ENCODE results near the gene CRIP2. TPM values are rescaled to one million over a fixed set of nuclear protein-coding genes. Genes with fewer than 3 reads are reported as not detected.

CRIP2 gene
- total RNA-seq, 1 experiment from 2014 or later = 71.7 TPM

DNA sequence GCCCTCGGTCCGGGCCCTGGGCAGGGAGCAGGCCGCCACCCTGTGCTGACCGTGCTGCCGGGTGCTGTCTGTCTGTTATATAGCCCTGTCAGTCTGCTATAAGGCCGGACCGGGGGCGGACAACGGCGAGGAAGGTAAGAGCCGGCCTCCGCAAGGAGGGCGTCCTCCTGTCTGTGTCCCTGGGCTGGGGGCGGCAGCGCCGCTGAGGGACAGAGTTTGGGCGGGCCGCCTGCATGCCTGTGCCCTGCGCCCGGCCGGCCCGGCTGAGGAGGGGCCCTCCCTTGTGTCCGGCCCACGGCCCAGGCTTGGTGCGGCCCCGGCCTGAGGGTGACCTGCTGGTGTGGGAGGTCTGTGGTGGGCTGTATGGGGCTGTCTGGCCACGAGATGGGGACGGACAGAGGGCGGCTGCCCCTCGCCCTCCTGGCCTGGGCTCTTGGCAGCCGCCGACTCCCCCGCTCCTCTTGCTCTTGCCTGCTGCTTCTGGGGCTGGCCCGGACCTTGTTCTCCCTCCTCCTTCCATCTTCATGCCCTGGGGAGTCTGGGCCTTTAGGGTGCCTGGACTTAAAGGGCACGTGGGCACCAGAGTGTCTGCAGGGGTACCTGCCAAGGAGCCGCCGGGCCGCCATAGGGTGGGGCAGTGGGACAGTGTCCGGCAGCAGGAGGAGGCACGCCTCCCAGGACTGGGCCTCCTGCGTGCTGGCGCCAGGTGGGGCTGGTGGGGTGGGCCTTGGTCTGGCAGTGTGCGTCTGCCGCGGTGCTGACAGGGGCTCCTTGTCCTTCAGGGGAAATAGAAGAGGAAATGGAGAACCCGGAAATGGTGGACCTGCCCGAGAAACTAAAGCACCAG is 25.1 kb upstream of the CRIP2 start:
- peaks cover 36% of the 10 kb centered on the region for H3K36me3 ChIP-seq
- H3K4me1 ChIP-seq = peaks cover 21% of the 10 kb centered on the region

DNA sequence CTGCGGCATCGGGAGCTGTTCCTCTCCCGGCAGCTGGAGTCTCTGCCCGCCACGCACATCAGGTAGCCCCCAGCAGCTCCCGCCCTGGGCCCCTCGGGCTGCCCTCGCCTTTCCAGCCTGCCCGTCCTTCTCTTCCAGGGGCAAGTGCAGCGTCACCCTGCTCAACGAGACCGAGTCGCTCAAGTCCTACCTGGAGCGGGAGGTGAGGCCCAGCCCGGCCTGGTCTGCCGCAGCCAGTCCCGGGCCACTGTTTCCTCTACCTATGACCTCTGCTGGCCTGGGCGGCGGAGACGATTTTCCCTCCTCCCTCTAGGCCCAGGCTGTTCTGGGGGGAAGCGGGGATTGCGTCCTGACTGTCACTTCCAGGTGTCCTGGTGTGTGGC is 24.5 kb upstream of the CRIP2 start:
- Histone ChIP-seq H3K36me3 (peaks cover 42% of the 10 kb centered on the region), H3K4me3 (no peak overlapping the region), H3K27ac (no peak overlapping the region), H3K4me1 (peaks cover 21% of the 10 kb centered on the region), H3K27me3 (no peaks in the 10 kb centered on the region), H3K9me3 (replicated peaks) (no peaks in the 10 kb centered on the region)
- DNase-seq = no peak

More for the DNA sequence above, 25.1 kb upstream of the CRIP2 start:
- H3K27ac ChIP-seq = no peak overlapping the region
- no peaks in the 10 kb centered on the region for H3K9me3 ChIP-seq (replicated peaks)
- H3K27me3 ChIP-seq = no peaks in the 10 kb centered on the region
- no peak for DNase-seq
- no peak overlapping the region for H3K4me3 ChIP-seq

DNA sequence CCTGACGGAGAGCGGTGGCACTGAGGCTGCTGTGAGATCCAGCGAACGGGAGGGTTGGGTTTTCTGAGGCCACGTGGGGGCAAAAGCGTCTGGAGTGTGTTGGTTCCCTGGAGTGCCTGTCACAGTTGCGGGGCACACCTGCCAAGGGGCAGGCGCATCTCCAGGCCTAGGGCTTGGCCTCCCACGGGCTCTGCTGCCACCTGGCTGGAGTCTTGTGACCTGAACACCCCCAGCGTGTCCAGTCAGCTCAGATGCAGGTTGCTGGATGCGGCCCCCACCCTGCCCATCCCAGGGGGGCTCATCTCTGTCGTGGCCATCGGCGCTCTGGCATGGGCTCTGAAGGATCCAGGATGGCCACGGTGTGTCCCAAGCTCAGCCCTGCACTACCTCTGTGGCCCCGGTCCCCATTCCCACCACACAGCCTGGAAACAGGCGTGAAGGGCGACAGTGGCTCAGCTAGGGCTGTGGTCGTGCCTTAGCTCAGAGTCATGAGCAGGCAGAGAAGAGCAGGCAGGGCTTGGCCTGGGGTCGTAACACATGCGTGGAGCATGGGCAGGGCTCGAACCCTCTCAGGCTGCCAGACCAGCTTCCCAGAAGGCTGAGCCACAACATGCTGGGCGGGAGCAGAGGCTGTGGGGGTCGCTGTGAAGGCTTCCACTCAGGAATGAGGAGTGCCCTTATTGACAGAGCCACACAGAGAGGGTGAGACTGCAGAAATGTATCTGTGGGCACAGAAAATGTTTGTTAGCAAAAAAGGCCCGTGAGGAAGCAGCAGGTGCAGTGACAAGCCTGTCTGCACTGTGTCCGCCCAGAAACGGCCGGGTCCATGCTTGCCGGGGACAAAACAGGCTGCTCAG is 23.5 kb upstream of the CRIP2 start:
- Histone ChIP-seq H3K9me3 (replicated peaks) (no peaks in the 10 kb centered on the region), H3K4me3 (no peak overlapping the region), H3K36me3 (peaks cover 49% of the 10 kb centered on the region), H3K4me1 (peaks cover 21% of the 10 kb centered on the region), H3K27ac (no peak overlapping the region), H3K27me3 (no peaks in the 10 kb centered on the region)
- DNase-seq = no peak

DNA sequence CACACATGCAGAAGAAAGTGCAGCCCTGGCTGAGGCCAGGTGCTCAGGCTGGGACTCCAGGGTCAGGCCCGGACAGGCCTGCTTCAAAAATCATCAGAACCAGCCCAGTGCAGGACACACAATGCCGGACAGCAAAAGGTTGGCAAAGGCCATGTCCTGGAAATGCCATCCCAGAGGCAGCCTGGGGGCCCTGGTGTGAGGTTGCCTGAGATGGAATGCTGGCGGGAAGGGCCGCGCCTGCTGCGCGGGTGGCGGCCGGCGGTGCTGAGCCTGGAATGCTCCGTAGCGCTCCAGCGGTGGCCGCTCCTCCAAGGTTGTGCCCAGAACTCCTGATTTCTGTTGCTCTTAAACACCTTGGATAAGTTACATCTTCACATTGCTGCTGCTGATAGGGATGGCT is 21.7 kb upstream of the CRIP2 start:
- H3K4me3 ChIP-seq = no peak overlapping the region
- H3K27ac ChIP-seq = no peak overlapping the region
- H3K9me3 ChIP-seq (replicated peaks) = no peaks in the 10 kb centered on the region
- no peak for DNase-seq
- peaks cover 9% of the 10 kb centered on the region for H3K4me1 ChIP-seq
- H3K27me3 ChIP-seq = no peaks in the 10 kb centered on the region
- H3K36me3 ChIP-seq = peaks cover 64% of the 10 kb centered on the region

DNA sequence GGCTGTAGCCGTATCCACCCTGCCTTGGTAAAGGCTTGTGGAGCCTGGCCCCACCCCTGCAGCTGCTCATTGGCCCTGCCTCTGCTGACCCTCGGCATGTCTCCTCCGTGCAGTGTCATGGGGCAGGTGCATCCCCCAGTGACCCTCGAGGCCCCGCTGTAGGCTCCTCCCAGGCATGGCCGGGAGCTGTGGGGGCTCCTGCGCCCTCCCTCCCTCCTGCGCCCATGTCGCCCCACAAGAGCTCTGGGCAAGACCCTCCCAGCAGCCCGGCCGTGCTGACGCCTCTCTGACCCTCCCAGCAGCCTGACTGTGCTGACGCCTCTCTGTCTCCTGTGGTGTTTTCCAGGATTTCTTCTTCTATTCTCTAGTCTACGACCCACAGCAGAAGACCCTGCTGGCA is 20.8 kb upstream of the CRIP2 start:
- no peaks in the 10 kb centered on the region for H3K9me3 ChIP-seq (replicated peaks)
- H3K27ac ChIP-seq = no peak overlapping the region
- peaks cover 3% of the 10 kb centered on the region; the same call in 1 of the 2 replicates for H3K4me1 ChIP-seq
- no peak for DNase-seq
- peaks cover 69% of the 10 kb centered on the region for H3K36me3 ChIP-seq
- H3K27me3 ChIP-seq = no peaks in the 10 kb centered on the region
- H3K4me3 ChIP-seq = no peak overlapping the region

DNA sequence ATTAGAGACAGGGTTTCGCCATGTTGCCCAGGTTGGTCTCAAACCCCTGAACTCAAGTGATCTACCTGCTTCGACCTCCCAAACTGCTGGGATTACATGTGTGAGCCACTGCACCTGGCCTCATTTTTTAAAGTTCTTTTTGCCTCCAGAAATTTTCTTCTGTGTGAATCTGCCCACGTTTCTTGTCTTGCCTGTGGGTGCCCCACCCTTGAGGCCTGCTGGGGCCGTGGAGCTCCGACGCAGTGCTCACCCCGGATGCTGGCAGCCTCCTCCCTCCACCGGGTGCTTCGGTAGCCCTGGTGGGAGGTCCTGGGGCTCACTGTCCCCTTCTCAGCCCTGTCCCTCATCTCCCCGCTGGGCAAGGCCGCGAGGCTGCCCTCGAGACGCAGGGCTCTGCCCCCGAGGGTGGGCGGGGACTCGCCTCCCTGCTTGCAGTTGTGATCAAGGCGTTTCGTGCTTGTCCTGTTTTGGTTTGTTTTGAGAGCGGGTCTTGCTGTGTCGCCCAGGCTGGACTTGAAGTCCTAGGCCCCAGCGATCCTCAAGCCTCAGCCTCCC is 19.5 kb upstream of the CRIP2 start:
- peaks cover 58% of the 10 kb centered on the region for H3K36me3 ChIP-seq

DNA sequence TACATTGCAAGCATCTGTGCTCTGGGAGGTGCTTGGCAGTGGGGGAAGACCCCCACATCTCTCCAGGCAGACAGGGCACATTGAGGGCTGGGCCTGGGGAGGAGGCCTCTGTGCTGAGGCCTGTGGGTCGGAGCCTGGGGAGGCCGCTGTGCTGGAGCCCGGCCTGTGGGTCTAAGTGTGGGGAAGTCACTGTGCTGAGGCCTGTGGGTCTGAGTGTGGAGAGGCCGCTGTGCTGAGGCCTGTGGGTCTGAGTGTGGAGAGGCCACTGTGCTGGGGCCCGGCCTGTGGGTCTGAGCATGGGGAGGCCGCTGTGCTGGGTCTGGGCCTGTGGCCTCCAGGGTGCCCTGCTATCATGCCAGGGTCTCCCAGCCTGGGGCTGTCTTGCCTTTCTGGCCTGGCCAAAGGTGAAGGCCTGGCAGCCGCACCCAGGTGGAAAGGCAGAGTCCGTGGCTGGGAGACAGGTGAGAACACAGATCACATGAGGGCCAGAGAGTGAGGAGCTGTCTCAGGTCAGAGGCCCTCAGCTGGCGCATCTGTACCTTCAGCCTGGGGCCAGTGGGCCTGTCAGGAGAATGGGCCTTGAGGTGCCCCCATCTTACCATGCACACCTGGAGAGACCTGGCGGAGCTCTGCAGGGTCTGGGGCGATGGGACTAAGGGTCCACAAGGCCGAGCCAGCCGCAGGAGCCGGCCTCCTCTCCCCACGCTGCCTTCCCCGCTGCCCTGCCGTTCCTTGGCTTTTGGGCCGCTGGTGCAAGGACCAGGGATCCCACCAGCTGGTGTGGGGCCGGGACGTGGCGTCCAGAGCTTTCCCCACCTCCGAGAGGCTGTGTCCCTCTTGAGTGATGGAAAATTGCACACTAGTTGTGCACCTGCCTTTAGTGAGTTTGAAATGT is 18.6 kb upstream of the CRIP2 start:
- DNase-seq = no peak
- Histone ChIP-seq H3K4me3 (no peak overlapping the region), H3K4me1 (peaks cover 3% of the 10 kb centered on the region; the same call in 1 of the 2 replicates), H3K27ac (no peak overlapping the region), H3K27me3 (no peaks in the 10 kb centered on the region), H3K36me3 (peaks cover 61% of the 10 kb centered on the region), H3K9me3 (replicated peaks) (no peaks in the 10 kb centered on the region)

More for the DNA sequence above, 19.5 kb upstream of the CRIP2 start:
- Histone ChIP-seq H3K4me3 (no peak overlapping the region), H3K27me3 (no peaks in the 10 kb centered on the region), H3K9me3 (replicated peaks) (no peaks in the 10 kb centered on the region), H3K4me1 (peaks cover 3% of the 10 kb centered on the region; the same call in 1 of the 2 replicates), H3K27ac (no peak overlapping the region)
- no peak for DNase-seq

DNA sequence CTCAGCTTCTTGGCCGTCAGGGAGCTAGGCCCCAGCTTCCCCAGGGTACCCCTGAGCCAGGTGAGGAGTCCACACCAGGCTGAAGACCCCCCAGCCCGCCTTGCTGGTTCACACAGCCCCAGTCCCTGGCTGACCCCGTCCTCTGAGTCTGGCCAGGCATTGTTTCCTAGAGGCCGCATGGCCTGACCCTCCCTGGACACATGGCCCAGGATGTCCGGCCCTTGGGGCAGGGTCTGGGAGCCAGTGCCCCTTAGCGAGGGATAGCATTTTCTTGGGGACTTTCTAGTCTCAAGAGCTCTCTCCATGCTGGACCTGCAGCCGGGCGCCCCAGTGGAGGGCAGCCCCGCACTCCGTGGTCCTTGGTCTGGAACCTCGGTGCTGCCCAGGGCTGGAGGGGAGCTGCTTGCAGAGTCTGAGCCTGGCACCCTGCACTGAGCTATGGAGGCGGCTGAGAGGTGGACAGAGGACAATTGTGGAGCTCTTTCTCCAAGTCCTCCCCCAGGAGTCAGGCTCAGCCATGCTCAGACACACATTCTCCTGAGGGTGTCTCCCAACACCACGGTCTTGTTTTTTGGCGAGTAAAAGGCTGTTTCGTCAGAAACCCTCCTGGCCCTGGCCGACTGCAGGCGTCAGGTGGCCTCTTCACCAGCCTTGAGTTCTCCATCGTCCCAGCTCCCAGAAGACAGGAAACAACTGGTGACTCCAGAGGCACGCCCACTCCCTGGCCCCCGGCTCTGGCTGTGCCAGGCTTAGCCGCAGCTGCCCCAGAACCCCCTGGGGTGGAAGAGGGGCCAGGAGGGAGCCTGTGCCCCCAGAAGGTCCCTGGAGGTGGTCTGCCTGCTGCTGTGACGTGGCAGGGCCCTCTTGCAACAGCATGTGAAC is 17.6 kb upstream of the CRIP2 start:
- peak in 1 of 2 experiments; percentile 43 for DNase-seq
- H3K36me3 ChIP-seq = peaks cover 61% of the 10 kb centered on the region

DNA sequence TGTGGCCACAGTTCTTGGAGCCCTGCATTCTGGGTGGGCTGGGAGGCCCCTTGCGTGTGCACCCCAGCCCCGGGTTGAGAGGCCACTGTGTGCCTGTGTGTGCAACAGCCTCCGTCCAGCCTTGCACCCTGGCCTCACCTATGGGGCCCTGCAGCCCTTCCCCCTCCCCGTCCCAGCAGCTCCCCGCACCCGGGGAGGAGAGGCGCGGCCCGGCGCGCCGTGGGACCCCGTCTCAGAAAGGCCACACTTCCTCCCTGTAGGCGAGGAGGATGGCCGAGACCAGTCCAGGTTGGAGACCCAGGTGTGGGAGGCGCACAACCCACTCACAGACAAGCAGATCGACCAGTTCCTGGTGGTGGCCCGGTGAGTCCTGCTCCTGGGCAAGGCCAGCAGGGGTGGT is 16.6 kb upstream of the CRIP2 start:
- DNase-seq = no peak
- Histone ChIP-seq H3K4me1 (peaks cover 3% of the 10 kb centered on the region; the same call in 1 of the 2 replicates), H3K27me3 (no peaks in the 10 kb centered on the region), H3K36me3 (peaks cover 64% of the 10 kb centered on the region), H3K27ac (no peak overlapping the region), H3K4me3 (no peak overlapping the region), H3K9me3 (replicated peaks) (no peaks in the 10 kb centered on the region)

More for the DNA sequence above, 17.6 kb upstream of the CRIP2 start:
- Histone ChIP-seq H3K4me1 (peaks cover 3% of the 10 kb centered on the region; the same call in 1 of the 2 replicates), H3K9me3 (replicated peaks) (no peaks in the 10 kb centered on the region), H3K4me3 (no peak overlapping the region), H3K27ac (no peak overlapping the region), H3K27me3 (no peaks in the 10 kb centered on the region)

DNA sequence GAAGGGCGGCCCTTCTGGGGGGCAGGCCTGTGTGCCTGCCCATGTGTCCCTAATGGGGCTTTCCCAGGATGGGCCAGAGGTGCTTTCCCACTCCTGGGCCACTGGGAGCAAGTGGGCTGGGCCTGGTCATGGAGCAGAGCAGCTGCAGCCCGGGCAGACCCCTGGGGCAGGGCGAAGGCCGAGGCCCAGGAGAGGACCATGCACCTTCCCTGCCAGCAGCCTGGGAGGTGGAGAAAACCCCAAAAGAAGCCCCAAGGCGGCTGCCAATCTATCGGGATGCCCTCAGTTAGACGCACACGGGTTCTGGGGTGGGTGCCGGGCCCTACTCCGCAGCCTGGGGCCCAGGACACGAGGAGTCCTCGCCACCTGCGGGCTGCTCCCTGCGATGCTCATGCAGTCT is 16.1 kb upstream of the CRIP2 start:
- Histone ChIP-seq H3K4me1 (peaks cover 3% of the 10 kb centered on the region; the same call in 1 of the 2 replicates), H3K4me3 (no peak overlapping the region), H3K36me3 (peaks cover 69% of the 10 kb centered on the region), H3K27ac (no peak overlapping the region), H3K9me3 (replicated peaks) (no peaks in the 10 kb centered on the region), H3K27me3 (no peaks in the 10 kb centered on the region)
- no peak for DNase-seq

DNA sequence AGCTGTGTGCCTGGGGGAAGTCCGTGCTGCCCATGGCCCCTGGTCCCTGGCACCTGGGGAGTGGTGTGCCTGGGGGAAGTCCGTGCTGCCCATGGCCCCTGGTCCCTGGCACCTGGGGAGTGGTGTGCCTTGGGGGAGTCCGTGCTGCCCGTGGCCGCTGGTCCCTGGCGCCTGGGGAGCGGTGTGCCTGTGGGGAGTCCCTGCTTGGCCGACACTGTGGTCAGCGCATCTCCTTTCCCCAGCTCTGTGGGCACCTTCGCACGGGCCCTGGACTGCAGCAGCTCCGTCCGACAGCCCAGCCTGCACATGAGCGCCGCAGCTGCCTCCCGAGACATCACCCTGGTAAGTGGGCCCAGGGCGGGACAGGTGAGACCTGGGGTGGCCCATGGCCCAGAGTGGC is 14.5 kb upstream of the CRIP2 start:
- H3K27me3 ChIP-seq = no peaks in the 10 kb centered on the region
- no peaks in the 10 kb centered on the region for H3K9me3 ChIP-seq (replicated peaks)
- no peak overlapping the region for H3K27ac ChIP-seq
- H3K4me1 ChIP-seq = peaks cover 11% of the 10 kb centered on the region
- peaks cover 72% of the 10 kb centered on the region for H3K36me3 ChIP-seq
- H3K4me3 ChIP-seq = no peak overlapping the region
- no peak for DNase-seq

DNA sequence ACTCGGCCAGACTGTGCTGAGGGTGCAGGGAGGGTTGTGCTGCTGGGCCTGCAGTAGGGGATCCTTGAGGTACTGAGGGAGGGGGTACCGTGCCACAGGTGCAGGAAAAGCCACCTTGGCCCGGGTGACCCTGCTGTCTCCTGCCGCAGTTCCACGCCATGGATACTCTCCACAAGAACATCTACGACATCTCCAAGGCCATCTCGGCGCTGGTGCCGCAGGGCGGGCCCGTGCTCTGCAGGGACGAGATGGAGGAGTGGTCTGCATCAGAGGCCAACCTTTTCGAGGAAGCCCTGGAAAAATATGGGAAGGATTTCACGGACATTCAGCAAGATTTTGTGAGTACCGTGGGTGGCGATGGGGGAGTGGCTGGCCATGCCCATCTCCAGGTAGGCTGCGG is 14.0 kb upstream of the CRIP2 start:
- Histone ChIP-seq H3K27ac (no peak overlapping the region), H3K9me3 (replicated peaks) (no peaks in the 10 kb centered on the region), H3K27me3 (no peaks in the 10 kb centered on the region), H3K4me3 (no peak overlapping the region), H3K4me1 (peaks cover 16% of the 10 kb centered on the region), H3K36me3 (peaks cover 69% of the 10 kb centered on the region)
- no peak for DNase-seq

DNA sequence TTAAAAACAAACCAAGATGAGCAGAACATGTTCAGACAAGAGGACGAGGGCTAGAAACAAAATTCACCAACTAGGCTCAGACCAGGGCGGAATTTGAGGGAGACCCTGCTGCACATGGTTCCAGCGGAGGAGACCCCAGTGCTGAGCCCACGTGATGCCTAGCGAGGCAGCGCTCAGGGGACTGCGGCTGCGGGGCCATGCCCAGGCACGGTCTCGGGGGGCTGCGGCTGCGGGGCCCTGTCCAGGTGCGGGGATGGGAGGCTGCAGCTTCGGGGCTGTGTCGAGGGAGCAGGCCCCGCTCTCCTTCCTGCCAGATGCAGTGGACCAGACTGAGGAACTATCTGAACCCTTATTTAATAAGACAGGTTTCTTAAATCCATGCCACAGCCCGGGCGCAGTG is 12.7 kb upstream of the CRIP2 start:
- H3K36me3 ChIP-seq = peaks cover 62% of the 10 kb centered on the region

More for the DNA sequence above, 12.7 kb upstream of the CRIP2 start:
- DNase-seq = no peak
- Histone ChIP-seq H3K27ac (no peak overlapping the region), H3K4me3 (no peak overlapping the region), H3K27me3 (no peaks in the 10 kb centered on the region), H3K4me1 (peaks cover 21% of the 10 kb centered on the region), H3K9me3 (replicated peaks) (no peaks in the 10 kb centered on the region)
